Body of pancreas (tissue), 4 donors: ENCODE data around the gene RASA2.

Experiments used
- CTCF ChIP-seq, 7 experiments: fragments of 450-650 bp in 4 of 7; fragments of 200-600 bp in 3 of 7; sonication (generic) in 3 of 7; IDR thresholded peaks; one replicate each; pipeline ENCODE4 v1.5.1; 2016 to 2019; ENCODE audit warnings: antibody characterized with exemption in 7 of 7
- POLR2A ChIP-seq, 3 donors: fragments of 450-650 bp; IDR thresholded peaks; one replicate each; pipeline ENCODE4 v1.6.1; 2016; ENCODE audit warnings: antibody characterized with exemption in 3 of 3, mild to moderate bottlenecking in 2 of 3

- no peak for TF ChIP-seq CTCF (IDR thresholded peaks at IDR 0.05)
- no peak for TF ChIP-seq POLR2A (IDR thresholded peaks at IDR 0.05)
These were observed 35.0 kb downstream of the RASA2 start for GRCh38 chr3:141521781-141522180.
